SU-DHL-6 (cell line): ENCODE results near the gene APOM.

Experiments used
- CTCF ChIP-seq: fragments of 200-600 bp; sonication (generic); IDR thresholded peaks from one replicate; pipeline ENCODE4 v1.5.1; 2017; ENCODE audit warnings: antibody characterized with exemption, mild to moderate bottlenecking, low read length, moderate library complexity; ENCODE audit not compliant: insufficient read depth, poor library complexity, severe bottlenecking
- EZH2phosphoT487 ChIP-seq: fragments of 200-600 bp; sonication (generic), shearing (Covaris generic); conservative IDR thresholded peaks from 2 replicates; pipeline ENCODE4 v1.6.1; 2018; ENCODE audit warnings: mild to moderate bottlenecking, antibody characterized with exemption, low read length, moderate library complexity, mixed read lengths

DNA sequence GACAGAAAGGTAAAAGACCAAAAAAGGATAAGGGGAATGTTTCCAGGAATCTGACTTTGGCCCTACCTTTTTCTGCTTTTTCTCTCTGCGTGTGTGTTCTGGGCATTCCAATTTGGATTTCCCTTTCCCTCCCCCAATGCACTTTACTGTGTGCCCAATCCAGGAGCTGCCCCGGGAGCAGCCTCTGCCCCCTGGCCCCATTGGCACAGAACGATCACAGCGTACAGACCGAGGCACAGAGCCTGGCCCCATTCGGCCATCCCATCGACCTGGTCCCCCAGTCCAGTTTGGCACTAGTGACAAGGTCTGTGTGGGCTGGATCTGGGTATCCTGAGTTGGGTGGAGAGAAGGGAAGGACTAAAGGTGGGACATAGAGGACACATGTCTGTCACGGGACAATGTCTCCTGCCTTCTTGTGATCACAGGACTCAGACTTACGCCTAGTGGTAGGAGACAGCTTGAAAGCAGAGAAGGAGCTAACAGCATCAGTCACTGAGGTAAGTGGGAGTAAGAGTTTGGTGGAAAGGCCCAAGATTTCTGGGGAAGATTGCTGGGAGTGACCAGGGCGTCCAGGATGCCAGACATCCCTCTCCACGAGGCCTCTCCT, 20.6 kb upstream of the APOM start:
- TF ChIP-seq CTCF = no peak
- no peak for TF ChIP-seq EZH2phosphoT487
